ENCODE measurements around the gene BAZ1A. TPM values are rescaled to one million over a fixed set of nuclear protein-coding genes. Genes with fewer than 3 reads are reported as not detected.

The BAZ1A gene
- total and polyA plus RNA-seq, 9 of the 15 experiments (the other 6 are each of a cell fraction or from before 2014, with no cell fraction given), result 22.0 to 71.2 (median 39.1) TPM

GRCh38 chr14:34906287-34906686, 31.1 kb upstream of the BAZ1A start:
- ChIA-PET CTCF (ENCODE audit: low intra/inter-chr PET ratio) (no interaction called here), POLR2A (interaction anchor here (0.6 to 0.8 kb wide), 2 partner anchors 20 to 36 kb away, joined by 3 read pairs; no protein-coding TSS in a partner anchor)
- FAIRE-seq (no peak), ATAC-seq (no peak), DNase-seq (ENCODE audit: extremely low read depth in 1 of 4, low spot score in 3 of 4) (no peak)
- no peaks in the 10 kb centered on the region for H4K20me1 ChIP-seq (replicated peaks; ENCODE audit: control insufficient read depth, insufficient read depth, low read length)
- no peaks in the 10 kb centered on the region for H3K36me3 ChIP-seq (ENCODE audit: control insufficient read depth, insufficient read depth, low read length)
- no peak overlapping the region for H3K4me2 ChIP-seq (ENCODE audit: insufficient read depth, low read length)
- H3K27ac ChIP-seq (ENCODE audit: extremely low read depth, low read depth, low read length), result no peak overlapping the region
- no peaks in the 10 kb centered on the region for H3K9me3 ChIP-seq (replicated peaks; ENCODE audit: control insufficient read depth, insufficient read depth, low read depth, low read length)
- 38% methylated on average over 4 of the region's 4 CpGs for WGBS (ENCODE audit: insufficient coverage, low coverage, missing lambda C conversion rate)
- H3K9ac ChIP-seq (ENCODE audit: insufficient read depth in 1 of 2, low read depth in 2 of 2, low read length in 2 of 2), result no peak overlapping the region
- no TSS peak for BruUV-seq (replicated peaks)
- H3K4me1 ChIP-seq (replicated peaks in 1 of 2; ENCODE audit: control insufficient read depth in 2 of 2, insufficient read depth in 2 of 2, low read length in 2 of 2), result no peaks in the 10 kb centered on the region
- intact Hi-C loops (cut with micrococcal nuclease), result no loop called here
- in situ Hi-C loops (cut with MboI), result no loop called here
- peak overlapping the region; percentile 23; the same call in 1 of the 2 replicates for H2AFZ ChIP-seq (ENCODE audit: low read depth, low read length)
- no peaks in the 10 kb centered on the region for H3K9me1 ChIP-seq (ENCODE audit: control insufficient read depth, insufficient read depth, low read length)
- H3K79me2 ChIP-seq (ENCODE audit: control insufficient read depth, insufficient read depth, low read length), result no peaks in the 10 kb centered on the region
- no peak overlapping the region for H3K4me3 ChIP-seq
- H3K27me3 ChIP-seq (ENCODE audit: control insufficient read depth in 2 of 2, insufficient read depth in 2 of 2, low read length in 2 of 2), result no peaks in the 10 kb centered on the region
- TF ChIP-seq MXI1 (IDR thresholded peaks at IDR 0.05; ENCODE audit: low read depth, low read length) (no peak), MITF (IDR thresholded peaks at IDR 0.05) (no peak), ZNF384 (IDR thresholded peaks at IDR 0.05; ENCODE audit: low read depth, low read length) (no peak), RBM17 (IDR thresholded peaks at IDR 0.05; ENCODE audit: borderline replicate concordance, low read depth, low read length) (no peak), BRF2 (IDR thresholded peaks at IDR 0.05; ENCODE audit: borderline replicate concordance, insufficient read depth, insufficient read length) (no peak)
